Measurements from ENCODE around the gene CNTNAP3. TPM values are rescaled to one million over a fixed set of nuclear protein-coding genes. Genes with fewer than 3 reads are reported as not detected.
"Not testable (repeated sequence)": the region's sequence is repeated elsewhere in the genome, so short reads cannot be mapped to it uniquely, and the experiment has no call there.

CNTNAP3 gene
- total and polyA plus RNA-seq, 2 of the 13 experiments (the other 11 are each of a cell fraction or from before 2014, with no cell fraction given) = 0.84 to 4.8 TPM

GRCh38 chr9:39232130-39232991, 55.6 kb downstream of the CNTNAP3 start:
- BruUV-seq (replicated peaks); in situ Hi-C loops (cut with HindIII; ENCODE audit: extremely low pct_ligation_motif_present, low pct_unique_long_range_greater_than_20kb); H3K9me3 ChIP-seq (ENCODE audit: low read length); DNase-seq (ENCODE audit: low spot score); H3K36me3 ChIP-seq (replicated peaks in 1 of 2; ENCODE audit: control insufficient read depth in 1 of 2, insufficient read depth in 2 of 2, low read length in 2 of 2); H3K27ac ChIP-seq (ENCODE audit: extremely low read length, insufficient read depth, low read length); H3K4me2 ChIP-seq (ENCODE audit: low read depth, low read length); H3K4me1 ChIP-seq (ENCODE audit: insufficient read depth, low read length); POLR2A ChIA-PET; ATAC-seq; H3K9ac ChIP-seq (ENCODE audit: insufficient read depth, low read depth, low read length); FAIRE-seq; H3K4me3 ChIP-seq (replicated peaks in 1 of 3; ENCODE audit: insufficient read depth in 1 of 3, low read depth in 2 of 3, low read length in 3 of 3); CTCF ChIA-PET (ENCODE audit: low intra/inter-chr PET ratio, low total read pairs); H4K20me1 ChIP-seq (ENCODE audit: insufficient read depth, low read length); intact Hi-C loops (cut with micrococcal nuclease; ENCODE audit: unreplicated experiment); H3K27me3 ChIP-seq (ENCODE audit: control insufficient read depth in 1 of 2, insufficient read depth in 2 of 2, low read length in 2 of 2); H3K79me2 ChIP-seq (ENCODE audit: insufficient read depth, low read length); H2AFZ ChIP-seq (ENCODE audit: low read length): not testable (repeated sequence)
- no CpG with 5 or more reads among the region's 12 CpGs for WGBS (ENCODE audit: low lambda C conversion rate)

GRCh38 chr9:39215976-39216375, 72.0 kb downstream of the CNTNAP3 start:
- H3K36me3 ChIP-seq (replicated peaks in 1 of 2; ENCODE audit: control insufficient read depth in 1 of 2, insufficient read depth in 2 of 2, low read length in 2 of 2); intact Hi-C loops (cut with micrococcal nuclease; ENCODE audit: unreplicated experiment); H3K79me2 ChIP-seq (ENCODE audit: insufficient read depth, low read length); ATAC-seq; H3K9me3 ChIP-seq (ENCODE audit: low read length); CTCF ChIA-PET (ENCODE audit: low intra/inter-chr PET ratio, low total read pairs); POLR2A ChIA-PET; H3K27ac ChIP-seq (ENCODE audit: extremely low read length, insufficient read depth, low read length); BruUV-seq (replicated peaks); DNase-seq (ENCODE audit: low spot score); in situ Hi-C loops (cut with HindIII; ENCODE audit: extremely low pct_ligation_motif_present, low pct_unique_long_range_greater_than_20kb); H3K4me3 ChIP-seq (replicated peaks in 1 of 3; ENCODE audit: insufficient read depth in 1 of 3, low read depth in 2 of 3, low read length in 3 of 3); H4K20me1 ChIP-seq (ENCODE audit: insufficient read depth, low read length); H3K4me2 ChIP-seq (ENCODE audit: low read depth, low read length); H3K27me3 ChIP-seq (ENCODE audit: control insufficient read depth in 1 of 2, insufficient read depth in 2 of 2, low read length in 2 of 2); H3K9ac ChIP-seq (ENCODE audit: insufficient read depth, low read depth, low read length); H2AFZ ChIP-seq (ENCODE audit: low read length); H3K4me1 ChIP-seq (ENCODE audit: insufficient read depth, low read length); FAIRE-seq: not testable (repeated sequence)
- no CpG with 5 or more reads among the region's 1 CpG for WGBS (ENCODE audit: low lambda C conversion rate)

GRCh38 chr9:39209773-39210172, 78.2 kb downstream of the CNTNAP3 start:
- H3K36me3 ChIP-seq (replicated peaks in 1 of 2; ENCODE audit: control insufficient read depth in 1 of 2, insufficient read depth in 2 of 2, low read length in 2 of 2); H4K20me1 ChIP-seq (ENCODE audit: insufficient read depth, low read length); H3K27me3 ChIP-seq (ENCODE audit: control insufficient read depth in 1 of 2, insufficient read depth in 2 of 2, low read length in 2 of 2); FAIRE-seq; H3K4me3 ChIP-seq (replicated peaks in 1 of 3; ENCODE audit: insufficient read depth in 1 of 3, low read depth in 2 of 3, low read length in 3 of 3); H3K79me2 ChIP-seq (ENCODE audit: insufficient read depth, low read length); H2AFZ ChIP-seq (ENCODE audit: low read length); CTCF ChIA-PET (ENCODE audit: low intra/inter-chr PET ratio, low total read pairs); DNase-seq (ENCODE audit: low spot score); H3K4me2 ChIP-seq (ENCODE audit: low read depth, low read length); intact Hi-C loops (cut with micrococcal nuclease; ENCODE audit: unreplicated experiment); BruUV-seq (replicated peaks); H3K9me3 ChIP-seq (ENCODE audit: low read length); H3K9ac ChIP-seq (ENCODE audit: insufficient read depth, low read depth, low read length); POLR2A ChIA-PET; in situ Hi-C loops (cut with HindIII; ENCODE audit: extremely low pct_ligation_motif_present, low pct_unique_long_range_greater_than_20kb); H3K27ac ChIP-seq (ENCODE audit: extremely low read length, insufficient read depth, low read length); H3K4me1 ChIP-seq (ENCODE audit: insufficient read depth, low read length); ATAC-seq: not testable (repeated sequence)
- no CpG with 5 or more reads among the region's 3 CpGs for WGBS (ENCODE audit: low lambda C conversion rate)

GRCh38 chr9:39206643-39207042, 81.3 kb downstream of the CNTNAP3 start:
- POLR2A ChIA-PET; CTCF ChIA-PET (ENCODE audit: low intra/inter-chr PET ratio, low total read pairs); H3K4me1 ChIP-seq (ENCODE audit: insufficient read depth, low read length); intact Hi-C loops (cut with micrococcal nuclease; ENCODE audit: unreplicated experiment); H3K27me3 ChIP-seq (ENCODE audit: control insufficient read depth in 1 of 2, insufficient read depth in 2 of 2, low read length in 2 of 2); ATAC-seq; in situ Hi-C loops (cut with HindIII; ENCODE audit: extremely low pct_ligation_motif_present, low pct_unique_long_range_greater_than_20kb); H3K9ac ChIP-seq (ENCODE audit: insufficient read depth, low read depth, low read length); H3K4me2 ChIP-seq (ENCODE audit: low read depth, low read length); H3K27ac ChIP-seq (ENCODE audit: extremely low read length, insufficient read depth, low read length); H2AFZ ChIP-seq (ENCODE audit: low read length); H3K36me3 ChIP-seq (replicated peaks in 1 of 2; ENCODE audit: control insufficient read depth in 1 of 2, insufficient read depth in 2 of 2, low read length in 2 of 2); H4K20me1 ChIP-seq (ENCODE audit: insufficient read depth, low read length); H3K9me3 ChIP-seq (ENCODE audit: low read length); FAIRE-seq; H3K79me2 ChIP-seq (ENCODE audit: insufficient read depth, low read length); BruUV-seq (replicated peaks); DNase-seq (ENCODE audit: low spot score); H3K4me3 ChIP-seq (replicated peaks in 1 of 3; ENCODE audit: insufficient read depth in 1 of 3, low read depth in 2 of 3, low read length in 3 of 3): not testable (repeated sequence)
- no CpG with 5 or more reads among the region's 6 CpGs for WGBS (ENCODE audit: low lambda C conversion rate)
